HFF-Myc (cell line): ENCODE data around the gene MED20.

ENCODE experiments used
- DNase-seq: peaks from one replicate; pipeline ENCODE4 v3.0.0-alpha.2; 2011; ENCODE audit warnings: low read depth; ENCODE audit errors: extremely low read depth
- H3K4me3 ChIP-seq: replicated peaks from 2 replicates; pipeline ENCODE4 v1.5.1; 2011; ENCODE audit warnings: low read depth, mild to moderate bottlenecking, control low read depth, low read length
- TF ChIP-seq, protein P1 (sequence below): IDR thresholded peaks from 2 replicates; pipeline ENCODE4 v1.5.1; 2012; ENCODE audit warnings: mild to moderate bottlenecking, low read depth, low read length, control low read depth; ENCODE audit errors: missing control alignments

The MED20 gene

DNA sequence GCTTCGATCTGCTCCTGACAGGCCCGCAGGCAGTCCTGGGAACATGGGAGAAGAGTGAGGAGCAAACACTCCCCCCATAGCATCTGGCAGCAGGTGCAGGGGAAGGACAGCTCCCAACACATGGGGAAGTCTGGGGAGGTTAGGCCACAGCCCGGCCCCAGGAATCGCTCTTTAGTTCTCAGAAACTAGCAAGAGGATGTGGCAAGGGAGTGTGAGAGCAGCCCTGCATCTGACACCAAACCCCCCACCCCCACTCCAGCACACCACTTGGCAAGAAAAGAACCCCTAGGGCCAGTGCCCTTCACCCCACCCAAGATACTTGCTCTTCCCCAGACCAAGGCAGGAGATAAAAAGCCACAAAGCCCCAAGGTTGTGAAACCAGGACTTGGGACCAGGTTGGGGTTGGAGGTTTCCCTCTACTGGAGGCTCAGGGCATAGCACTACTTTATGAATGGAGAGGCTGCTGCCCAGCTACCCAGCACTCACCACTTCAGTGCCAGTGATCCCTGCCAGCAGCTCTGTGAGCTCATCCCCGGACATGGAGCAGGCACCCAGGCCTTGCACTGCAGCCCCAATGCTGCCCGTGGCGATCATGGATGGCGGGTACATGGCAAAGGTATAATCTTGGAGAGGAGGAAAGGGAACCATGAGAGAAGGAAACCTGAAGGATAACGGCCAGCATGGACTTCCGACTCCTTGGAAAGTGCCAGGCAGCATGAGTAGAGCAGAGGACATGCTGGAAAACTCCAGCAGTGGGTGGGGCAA is 15.3 kb upstream of the MED20 start:
- TF ChIP-seq, protein P1, sequence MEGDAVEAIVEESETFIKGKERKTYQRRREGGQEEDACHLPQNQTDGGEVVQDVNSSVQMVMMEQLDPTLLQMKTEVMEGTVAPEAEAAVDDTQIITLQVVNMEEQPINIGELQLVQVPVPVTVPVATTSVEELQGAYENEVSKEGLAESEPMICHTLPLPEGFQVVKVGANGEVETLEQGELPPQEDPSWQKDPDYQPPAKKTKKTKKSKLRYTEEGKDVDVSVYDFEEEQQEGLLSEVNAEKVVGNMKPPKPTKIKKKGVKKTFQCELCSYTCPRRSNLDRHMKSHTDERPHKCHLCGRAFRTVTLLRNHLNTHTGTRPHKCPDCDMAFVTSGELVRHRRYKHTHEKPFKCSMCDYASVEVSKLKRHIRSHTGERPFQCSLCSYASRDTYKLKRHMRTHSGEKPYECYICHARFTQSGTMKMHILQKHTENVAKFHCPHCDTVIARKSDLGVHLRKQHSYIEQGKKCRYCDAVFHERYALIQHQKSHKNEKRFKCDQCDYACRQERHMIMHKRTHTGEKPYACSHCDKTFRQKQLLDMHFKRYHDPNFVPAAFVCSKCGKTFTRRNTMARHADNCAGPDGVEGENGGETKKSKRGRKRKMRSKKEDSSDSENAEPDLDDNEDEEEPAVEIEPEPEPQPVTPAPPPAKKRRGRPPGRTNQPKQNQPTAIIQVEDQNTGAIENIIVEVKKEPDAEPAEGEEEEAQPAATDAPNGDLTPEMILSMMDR = peak; percentile 89
- peak; percentile 67 for DNase-seq
- H3K4me3 ChIP-seq = no peak overlapping the region

DNA sequence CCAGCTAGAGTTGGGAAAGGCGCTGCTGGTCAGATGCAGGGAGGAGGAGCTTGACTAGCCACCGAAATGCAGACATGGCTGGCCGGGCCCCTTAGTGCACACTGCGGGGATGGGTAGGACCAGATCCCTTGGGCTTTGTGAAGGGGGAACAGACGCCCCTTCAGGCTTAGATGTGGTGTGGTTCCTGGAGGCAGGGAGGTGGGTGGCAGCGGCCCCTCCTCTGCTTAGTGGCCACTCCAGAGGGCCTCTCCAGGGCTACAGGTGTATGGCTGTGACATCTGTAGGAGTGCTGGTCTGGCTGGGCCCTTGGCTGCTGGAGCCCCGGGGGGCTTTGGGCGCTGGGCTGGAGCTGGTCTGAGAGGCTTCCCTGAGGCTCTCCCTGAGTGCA is 14.7 kb upstream of the MED20 start:
- TF ChIP-seq, protein P1 = no peak
- DNase-seq = no peak
- H3K4me3 ChIP-seq = no peak overlapping the region

DNA sequence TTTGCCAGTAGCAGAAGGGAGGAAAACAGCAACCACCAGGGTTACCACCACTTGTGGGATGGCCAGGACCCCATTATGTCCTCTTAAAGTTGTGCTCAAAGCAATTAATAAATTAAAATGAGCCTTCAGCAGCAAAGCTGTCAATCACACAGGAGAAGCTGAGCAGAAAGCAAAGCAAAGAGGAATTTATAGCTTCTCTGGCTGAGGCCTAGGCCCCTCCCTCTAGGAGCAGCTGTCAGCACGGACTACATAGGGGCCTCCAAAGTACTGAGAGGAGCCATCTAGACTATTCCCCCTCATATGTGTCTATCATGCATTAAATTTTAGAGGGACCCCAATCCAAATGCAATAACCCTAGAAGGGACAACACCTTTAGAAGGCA is 14.2 kb upstream of the MED20 start:
- H3K4me3 ChIP-seq = no peak overlapping the region
- no peak for DNase-seq
- TF ChIP-seq, protein P1 = no peak

GRCh38 chr6:41934278-41935192 is 13.6 kb upstream of the MED20 start:
- TF ChIP-seq, protein P1 = no peak
- no peak for DNase-seq
- no peak overlapping the region for H3K4me3 ChIP-seq

DNA sequence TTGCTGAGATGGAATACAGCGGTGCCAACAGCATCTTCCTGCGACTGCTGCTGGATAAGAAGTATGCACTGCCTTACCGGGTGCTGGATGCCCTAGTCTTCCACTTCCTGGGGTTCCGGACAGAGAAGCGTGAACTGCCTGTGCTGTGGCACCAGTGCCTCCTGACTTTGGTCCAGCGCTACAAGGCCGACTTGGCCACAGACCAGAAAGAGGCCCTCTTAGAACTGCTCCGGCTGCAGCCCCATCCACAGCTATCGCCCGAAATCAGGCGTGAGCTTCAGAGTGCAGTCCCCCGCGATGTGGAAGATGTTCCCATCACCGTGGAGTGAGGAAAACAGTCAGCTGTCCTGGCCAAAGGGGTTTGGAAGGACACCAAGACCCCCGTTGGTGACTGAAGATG is 11.4 kb upstream of the MED20 start:
- TF ChIP-seq, protein P1 = no peak
- no peak for DNase-seq

DNA sequence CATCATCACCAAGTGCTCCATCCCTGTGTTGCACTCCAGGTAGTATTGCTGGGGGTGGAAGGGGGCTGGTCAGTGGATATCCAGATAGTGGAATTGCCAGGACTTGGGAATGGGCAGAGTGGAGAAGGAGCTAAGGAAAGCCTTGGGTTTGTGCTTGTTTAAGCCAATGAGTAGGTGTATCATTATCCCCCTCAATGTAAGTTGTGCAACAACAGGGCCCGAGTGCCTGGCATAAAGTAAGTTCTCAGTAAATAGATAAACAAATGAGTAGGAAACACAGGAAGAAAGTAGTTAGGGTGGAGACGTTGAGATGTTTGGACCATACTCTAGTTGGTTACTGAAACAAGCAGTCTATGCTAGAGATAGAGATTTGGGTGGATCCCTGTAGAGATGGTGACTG is 10.9 kb upstream of the MED20 start:
- no peak for DNase-seq
- TF ChIP-seq, protein P1 = no peak
- no peak overlapping the region for H3K4me3 ChIP-seq

More for the DNA sequence above, 11.4 kb upstream of the MED20 start:
- no peak overlapping the region for H3K4me3 ChIP-seq
